H54 (cell line): ENCODE results near the gene LHX5.
"Not testable (repeated sequence)": the region's sequence is repeated elsewhere in the genome, so short reads cannot be mapped to it uniquely, and the experiment has no call there.

Experiments used
- DNase-seq: peaks from one replicate; pipeline ENCODE4 v3.0.0; 2011; ENCODE audit warnings: low spot score, mixed read lengths; ENCODE audit not compliant: insufficient read length
- FAIRE-seq: peaks from 3 replicates; lab custom pipeline; 2011; peaks lifted over from hg19 to GRCh38; lab: Jason Lieb, UNC
- POLR2A ChIP-seq: IDR thresholded peaks from 2 replicates; pipeline ENCODE4 v1.6.1; 2011; ENCODE audit warnings: low read depth, mild to moderate bottlenecking, low read length

Gene LHX5

GRCh38 chr12:113471619-113472171 is at the start of gene LHX5:
TSS of gene LHX5 (minus strand) at chr12:113471871. CDS start at chr12:113471498, 373 bp downstream.
- no peak for TF ChIP-seq POLR2A
- no peak for FAIRE-seq
- DNase-seq: no peak

DNA sequence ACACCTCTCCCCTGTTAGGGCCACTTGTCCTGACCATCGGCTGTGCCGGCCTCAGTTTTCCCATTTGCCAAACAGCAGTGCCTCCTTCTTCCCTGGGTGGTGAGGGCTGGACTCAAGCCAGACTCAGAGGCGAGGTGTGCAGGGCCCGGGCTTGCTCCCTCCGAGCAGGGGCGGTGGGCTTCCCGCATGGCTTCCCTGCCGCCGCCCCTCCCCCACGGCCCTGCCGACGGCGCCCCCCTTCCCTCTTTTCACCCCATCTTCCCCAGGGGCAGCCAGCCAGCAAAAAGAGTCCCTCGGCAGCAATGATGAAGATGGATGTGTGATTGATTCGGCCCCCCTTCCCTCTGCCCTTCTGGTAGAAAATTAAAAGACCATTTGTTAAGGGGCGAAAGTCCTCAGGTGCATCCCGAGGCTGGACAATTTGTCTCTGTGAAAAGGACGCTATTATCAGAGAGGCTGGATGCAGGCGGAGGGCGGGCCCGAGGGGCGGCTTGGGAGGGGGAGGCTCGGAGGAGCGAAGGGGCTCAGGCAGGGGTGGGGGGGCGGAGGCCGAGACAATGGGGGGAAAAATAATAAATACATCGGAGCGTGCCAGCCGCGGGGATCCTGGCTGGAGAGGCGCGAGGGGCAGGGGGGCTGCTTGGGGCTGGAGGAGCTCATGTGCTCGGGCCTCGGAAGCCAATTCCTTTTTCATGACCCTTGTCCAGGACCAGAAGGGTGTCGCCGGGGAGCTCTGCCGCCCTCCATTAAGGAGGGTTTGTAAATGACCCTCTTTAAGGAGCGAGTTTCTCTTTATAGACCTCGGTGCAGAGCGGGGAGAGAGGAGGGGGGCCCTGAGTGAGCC is 48.0 kb upstream of the LHX5 start:
- no peak for DNase-seq
- TF ChIP-seq POLR2A: no peak
- FAIRE-seq: no peak

- no peak for FAIRE-seq
Measured at GRCh38 chr12:113515082-113515856, 43.6 kb upstream of the LHX5 start.

GRCh38 chr12:113514602-113515001 is 42.9 kb upstream of the LHX5 start:
- TF ChIP-seq POLR2A: no peak
- no peak for FAIRE-seq
- no peak for DNase-seq

More at GRCh38 chr12:113515082-113515856, 43.6 kb upstream of the LHX5 start:
- TF ChIP-seq POLR2A: no peak
- no peak for DNase-seq

DNA sequence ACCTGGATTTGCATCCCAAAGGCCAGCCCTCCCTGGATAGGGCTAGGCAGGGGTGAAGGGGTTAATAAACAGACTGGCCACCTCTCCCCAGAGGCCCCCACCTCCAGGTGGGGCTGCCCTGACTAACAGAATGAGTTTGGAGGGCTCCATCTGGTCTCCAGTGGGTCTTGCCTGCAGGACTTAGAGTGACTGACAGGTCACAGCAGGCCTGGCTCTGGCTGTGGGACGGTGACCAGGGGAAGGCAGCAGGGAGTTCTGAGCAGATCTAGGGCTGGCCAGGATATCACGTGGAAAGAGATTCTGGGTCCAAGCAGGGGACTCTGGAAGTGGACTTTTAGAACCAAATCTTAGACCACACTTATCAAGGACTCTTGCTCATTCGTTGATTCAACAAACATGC is 40.9 kb upstream of the LHX5 start:
- FAIRE-seq (no peak), DNase-seq (no peak)

DNA sequence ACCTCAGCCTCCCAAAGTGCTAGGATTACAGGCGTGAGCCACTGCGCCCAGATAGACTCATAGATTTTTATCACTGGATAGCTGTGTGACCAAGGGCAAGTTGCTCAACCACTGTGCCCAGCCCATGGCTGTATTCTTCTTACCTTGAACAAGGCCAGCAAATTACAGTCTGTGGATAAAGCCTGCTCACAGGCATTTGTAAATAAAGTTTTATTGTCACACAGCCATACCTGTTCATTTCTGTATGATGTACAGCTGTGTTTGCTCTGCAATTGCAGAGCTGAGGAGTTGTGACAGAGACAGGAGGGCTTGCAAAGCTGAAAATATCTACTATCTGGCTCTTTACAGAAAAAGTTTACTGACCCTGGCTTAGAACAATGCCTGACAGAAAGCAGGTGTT is 35.2 kb upstream of the LHX5 start:
- no peak for TF ChIP-seq POLR2A
- no peak for DNase-seq
- FAIRE-seq: no peak

More for the DNA sequence above, 40.9 kb upstream of the LHX5 start:
- TF ChIP-seq POLR2A: no peak

- no peak for TF ChIP-seq POLR2A
Measured at GRCh38 chr12:113505941-113506340, 34.3 kb upstream of the LHX5 start.

DNA sequence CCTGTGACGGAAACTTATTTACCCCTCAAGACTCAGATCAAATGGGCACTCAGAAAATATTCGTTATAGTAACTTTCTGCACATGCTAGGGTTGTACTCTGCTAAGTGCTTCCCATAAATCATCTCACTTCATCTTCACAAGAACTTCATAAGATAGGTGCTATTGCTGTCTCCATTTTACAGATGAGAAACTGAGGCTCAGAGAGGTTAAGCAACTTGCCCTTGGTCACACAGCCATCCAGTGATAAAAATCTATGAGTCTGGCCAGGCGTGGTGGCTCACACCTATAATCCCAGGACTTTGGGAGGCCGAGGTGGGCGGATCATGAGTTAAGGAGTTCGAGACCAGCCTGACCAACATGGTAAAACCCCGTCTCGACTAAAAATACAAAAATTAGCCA is 33.2 kb upstream of the LHX5 start:
- TF ChIP-seq POLR2A: no peak
- DNase-seq (no peak), FAIRE-seq (no peak)

More at GRCh38 chr12:113505941-113506340, 34.3 kb upstream of the LHX5 start:
- DNase-seq: no peak
- FAIRE-seq: no peak

GRCh38 chr12:113500782-113501311 is 29.2 kb upstream of the LHX5 start:
- no peak for DNase-seq
- TF ChIP-seq POLR2A: no peak
- FAIRE-seq: no peak

- FAIRE-seq (no peak), DNase-seq (no peak)
- no peak for TF ChIP-seq POLR2A
Measured at GRCh38 chr12:113500306-113500675, 28.6 kb upstream of the LHX5 start.

DNA sequence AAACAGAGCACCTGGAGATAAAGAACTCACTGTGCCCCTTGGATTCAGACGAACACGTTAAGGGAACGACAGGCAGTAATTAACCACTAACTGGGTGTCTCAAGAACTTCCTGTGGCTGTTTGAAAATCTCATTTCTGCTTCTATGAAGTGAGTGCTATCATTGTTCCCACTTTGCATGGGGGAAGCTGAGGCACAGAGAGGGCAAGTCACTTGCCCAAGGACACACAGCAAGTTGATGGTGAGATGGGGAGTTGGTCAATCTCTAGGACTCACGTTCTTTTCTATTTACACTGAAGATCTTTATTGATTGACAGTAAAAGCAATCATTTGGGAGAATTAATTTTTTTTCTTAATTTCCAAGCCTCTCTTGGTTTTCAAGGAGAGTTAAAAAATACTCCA is 26.8 kb upstream of the LHX5 start:
- TF ChIP-seq POLR2A: no peak
- FAIRE-seq (no peak), DNase-seq (no peak)

DNA sequence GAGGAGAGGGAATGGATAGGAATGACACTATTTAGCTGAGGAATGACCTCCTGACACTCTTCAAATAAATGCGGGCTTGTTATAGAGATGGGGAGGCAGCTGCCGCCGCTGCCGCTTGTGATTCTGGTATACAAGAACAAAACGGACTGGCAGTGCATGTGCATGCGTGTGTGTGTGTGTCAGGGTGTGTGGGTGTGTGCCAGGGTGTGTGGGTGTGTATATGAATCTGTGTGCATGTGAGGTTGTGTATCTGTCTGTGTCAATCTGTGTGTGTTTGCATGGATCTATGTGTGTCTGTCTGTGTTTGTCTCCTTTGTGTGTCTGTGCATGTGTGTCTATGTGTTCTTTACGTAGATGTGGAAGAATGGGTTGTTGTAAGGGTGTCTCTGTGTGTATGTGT is 26.0 kb upstream of the LHX5 start:
- FAIRE-seq (no peak), DNase-seq (no peak)
- no peak for TF ChIP-seq POLR2A

DNA sequence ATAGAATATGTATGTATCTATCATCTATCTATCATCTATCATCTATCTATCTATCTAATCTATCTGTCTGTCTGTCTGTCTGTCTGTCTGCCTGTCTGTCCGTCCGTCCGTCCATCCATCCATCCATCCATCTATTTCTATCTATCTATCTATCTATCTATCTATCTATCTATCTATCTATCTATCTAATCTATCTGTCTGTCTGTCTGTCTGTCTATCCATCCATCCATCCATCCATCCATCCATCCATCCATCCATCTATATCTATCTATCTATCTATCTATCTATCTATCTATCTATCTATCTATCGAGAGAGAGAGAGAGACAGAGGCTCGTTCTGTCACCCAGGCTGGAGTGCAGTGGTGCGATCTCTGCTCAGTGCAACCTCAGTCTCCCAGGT is 24.3 kb upstream of the LHX5 start:
- not testable (repeated sequence) for FAIRE-seq, DNase-seq

DNA sequence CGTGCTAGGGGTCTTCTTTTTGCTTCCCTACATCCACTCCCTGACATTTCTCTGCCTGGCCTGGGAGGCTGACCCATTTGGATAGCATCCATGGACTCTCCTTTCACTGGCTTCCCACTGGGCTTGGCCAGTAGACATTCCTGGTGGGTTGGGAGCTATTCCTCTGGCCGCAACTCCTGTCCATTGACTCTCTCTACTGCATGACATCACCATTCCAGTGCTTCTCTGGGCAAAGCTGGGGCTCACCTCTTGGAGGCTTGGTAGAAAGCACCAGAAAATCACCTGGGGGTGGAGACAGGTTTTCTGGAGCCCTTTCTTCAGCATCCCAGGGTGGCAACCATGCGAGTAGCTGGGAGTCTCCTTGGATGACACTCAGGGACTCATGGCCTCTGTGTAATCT is 16.7 kb upstream of the LHX5 start:
- DNase-seq (no peak), FAIRE-seq (no peak)
- TF ChIP-seq POLR2A: no peak
